Transverse colon (tissue), 4 donors: ENCODE measurements around the gene DNHD1. TPM values are rescaled to one million over a fixed set of nuclear protein-coding genes. Genes with fewer than 3 reads are reported as not detected.

Source experiments
- DNase-seq: peaks from one replicate; pipeline ENCODE4 v3.0.0-alpha.2; 2019
- H3K27ac ChIP-seq, 4 donors: fragments of 200-600 bp; sonication (generic); 2 replicates each; pipeline ENCODE4 v1.5.1; 2016 to 2018; ENCODE audit warnings: inconsistent platforms in 4 of 4
- H3K27me3 ChIP-seq: fragments of 200-600 bp; sonication (generic); 2 replicates; pipeline ENCODE4 v1.5.1; 2017; ENCODE audit warnings: inconsistent platforms
- H3K36me3 ChIP-seq, 4 donors: fragments of 200-600 bp; sonication (generic); 2 replicates each; pipeline ENCODE4 v1.5.1; 2017 to 2019; ENCODE audit warnings: inconsistent platforms in 4 of 4
- H3K4me1 ChIP-seq, 4 donors: fragments of 200-600 bp; sonication (generic); 2 replicates each; pipeline ENCODE4 v1.5.1; 2017 to 2020; ENCODE audit warnings: inconsistent platforms in 4 of 4
- H3K4me3 ChIP-seq, 4 donors: fragments of 200-600 bp; sonication (generic); 1 replicate in 1 of 4; 2 replicates in 3 of 4; pipeline versions ENCODE4 v1.5.1 to v1.6.1; 2017 to 2019; ENCODE audit warnings: inconsistent platforms in 4 of 4
- H3K9me3 ChIP-seq, 2 donors: fragments of 200-600 bp; sonication (generic); 2 replicates each; pipeline ENCODE4 v1.5.1; 2017 to 2019; ENCODE audit warnings: inconsistent platforms in 2 of 2
- CTCF ChIP-seq, 5 experiments: fragments of 200-600 bp in 3 of 5; fragments of 450-650 bp in 2 of 5; sonication (generic) in 3 of 5; IDR thresholded peaks; 1 replicate in 2 of 5; 2 replicates in 3 of 5; pipeline ENCODE4 v1.5.1; 2016 to 2017; ENCODE audit warnings: antibody characterized with exemption in 5 of 5, inconsistent platforms in 3 of 5, mild to moderate bottlenecking in 2 of 5, moderate library complexity in 1 of 5
- EP300 ChIP-seq: sonication (generic); formaldehyde crosslinking; IDR thresholded peaks from one replicate; pipeline ENCODE4 v1.6.1; 2017; ENCODE audit warnings: antibody characterized with exemption, low read depth
- POLR2A ChIP-seq: fragments of 450-650 bp; IDR thresholded peaks from one replicate; pipeline ENCODE4 v1.6.1; 2016; ENCODE audit warnings: antibody characterized with exemption, mild to moderate bottlenecking, moderate library complexity
- POLR2AphosphoS5 ChIP-seq, 3 donors: sonication (generic); formaldehyde crosslinking; IDR thresholded peaks; one replicate each; pipeline ENCODE4 v1.6.1; 2016; ENCODE audit warnings: antibody characterized with exemption in 3 of 3
- WGBS, 2 donors: methylation state at CpG; one replicate each; pipeline ENCODE4 v1.1.5; 2018; ENCODE audit warnings: low coverage in 1 of 2; 5-methylcytosine and 5-hydroxymethylcytosine counted together
- in situ Hi-C, 4 donors: fragments of 200-750 bp; cut with MboI; loops; one replicate each; pipeline versions ENCODE4 v1.15.0 to v1.15.1; 2017; ENCODE audit warnings: low sequenced_read_pairs in 3 of 4, low pct_ligation_motif_present in 1 of 4, low pct_unique_long_range_greater_than_20kb in 1 of 4
- intact Hi-C: fragments of 100-400 bp; cut with DNase I; formaldehyde crosslinking; loops from one replicate; pipeline ENCODE4 v1.15.1; 2023; ENCODE audit warnings: low total_unique reads
- total RNA-seq, 4 donors: library from RNA; depleted of rRNA; stranded (reverse); fragments of >200 nt; gene quantifications; one replicate each; pipeline ENCODE4 v1.1.0, GENCODE V29; 2016

Gene DNHD1
- total RNA-seq, 4 donors from 2014 or later: 19.3 to 57.5 (median 34.0) TPM

GRCh38 chr11:6548641-6549040, 51.6 kb downstream of the DNHD1 start:
- WGBS, 2 donors: 93 to 100% methylated on average over 1 to 3 of the region's 3 CpGs
- intact Hi-C loops: no loop called here

GRCh38 chr11:6553634-6554033, 56.6 kb downstream of the DNHD1 start:
- TF ChIP-seq POLR2A (no peak), POLR2AphosphoS5 (IDR thresholded peaks at IDR 0.05) (no peak), CTCF (IDR thresholded peaks at IDR 0.05) (no peak), EP300 (no peak)
- Histone ChIP-seq H3K36me3 (no peaks in the 10 kb centered on the region), H3K27ac (no peak overlapping the region), H3K9me3 (no peaks in the 10 kb centered on the region), H3K27me3 (no peaks in the 10 kb centered on the region), H3K4me1 (no peaks in the 10 kb centered on the region), H3K4me3 (no peak overlapping the region)
- intact Hi-C loops (no loop called here), in situ Hi-C loops (no loop called here)
- no peak for DNase-seq

More at GRCh38 chr11:6548641-6549040, 51.6 kb downstream of the DNHD1 start:
- Histone ChIP-seq H3K27me3 (no peaks in the 10 kb centered on the region), H3K4me3 (no peak overlapping the region), H3K36me3 (no peaks in the 10 kb centered on the region), H3K27ac (no peak overlapping the region), H3K9me3 (no peaks in the 10 kb centered on the region), H3K4me1 (no peaks in the 10 kb centered on the region)
- in situ Hi-C loops: no loop called here
- DNase-seq: no peak
- no peak for TF ChIP-seq POLR2A
- no peak for TF ChIP-seq POLR2AphosphoS5 (IDR thresholded peaks at IDR 0.05)
- no peak for TF ChIP-seq CTCF (IDR thresholded peaks at IDR 0.05)
- TF ChIP-seq EP300: no peak

- in situ Hi-C loops: no loop called here
- DNase-seq: no peak
- no peak overlapping the region for H3K27ac ChIP-seq
- no peaks in the 10 kb centered on the region for H3K36me3 ChIP-seq
- H3K4me1 ChIP-seq: no peaks in the 10 kb centered on the region
- H3K9me3 ChIP-seq: no peaks in the 10 kb centered on the region
- intact Hi-C loops: no loop called here
- no peak overlapping the region for H3K4me3 ChIP-seq
- 93 to 94% methylated on average over 2 to 5 of the region's 5 CpGs for WGBS, 2 donors
- H3K27me3 ChIP-seq: no peaks in the 10 kb centered on the region
- TF ChIP-seq POLR2AphosphoS5 (IDR thresholded peaks at IDR 0.05) (no peak), POLR2A (no peak), CTCF (IDR thresholded peaks at IDR 0.05) (no peak), EP300 (no peak)
These were observed 58.0 kb downstream of the DNHD1 start for GRCh38 chr11:6554828-6555706.

GRCh38 chr11:6556139-6556949, 59.3 kb downstream of the DNHD1 start:
- H3K4me3 ChIP-seq: no peak overlapping the region
- no peaks in the 10 kb centered on the region for H3K36me3 ChIP-seq
- intact Hi-C loops (no loop called here), in situ Hi-C loops (no loop called here)
- H3K4me1 ChIP-seq: no peaks in the 10 kb centered on the region
- DNase-seq: no peak
- no peak overlapping the region for H3K27ac ChIP-seq
- WGBS, 2 donors: 86 to 93% methylated on average over 8 to 11 of the region's 11 CpGs
- H3K9me3 ChIP-seq: no peaks in the 10 kb centered on the region
- no peaks in the 10 kb centered on the region for H3K27me3 ChIP-seq
- TF ChIP-seq CTCF (IDR thresholded peaks at IDR 0.05): no peak
- no peak for TF ChIP-seq EP300
- no peak for TF ChIP-seq POLR2A
- TF ChIP-seq POLR2AphosphoS5 (IDR thresholded peaks at IDR 0.05): no peak
